ENCODE results near the gene MED26.
A peak's percentile ranks its signal among the peaks of the same experiment; 100 is the strongest.

Gene MED26

GRCh38 chr19:16531380-16531669 lies 96.7 kb downstream of the MED26 start:
- no peak for DNase-seq

DNA sequence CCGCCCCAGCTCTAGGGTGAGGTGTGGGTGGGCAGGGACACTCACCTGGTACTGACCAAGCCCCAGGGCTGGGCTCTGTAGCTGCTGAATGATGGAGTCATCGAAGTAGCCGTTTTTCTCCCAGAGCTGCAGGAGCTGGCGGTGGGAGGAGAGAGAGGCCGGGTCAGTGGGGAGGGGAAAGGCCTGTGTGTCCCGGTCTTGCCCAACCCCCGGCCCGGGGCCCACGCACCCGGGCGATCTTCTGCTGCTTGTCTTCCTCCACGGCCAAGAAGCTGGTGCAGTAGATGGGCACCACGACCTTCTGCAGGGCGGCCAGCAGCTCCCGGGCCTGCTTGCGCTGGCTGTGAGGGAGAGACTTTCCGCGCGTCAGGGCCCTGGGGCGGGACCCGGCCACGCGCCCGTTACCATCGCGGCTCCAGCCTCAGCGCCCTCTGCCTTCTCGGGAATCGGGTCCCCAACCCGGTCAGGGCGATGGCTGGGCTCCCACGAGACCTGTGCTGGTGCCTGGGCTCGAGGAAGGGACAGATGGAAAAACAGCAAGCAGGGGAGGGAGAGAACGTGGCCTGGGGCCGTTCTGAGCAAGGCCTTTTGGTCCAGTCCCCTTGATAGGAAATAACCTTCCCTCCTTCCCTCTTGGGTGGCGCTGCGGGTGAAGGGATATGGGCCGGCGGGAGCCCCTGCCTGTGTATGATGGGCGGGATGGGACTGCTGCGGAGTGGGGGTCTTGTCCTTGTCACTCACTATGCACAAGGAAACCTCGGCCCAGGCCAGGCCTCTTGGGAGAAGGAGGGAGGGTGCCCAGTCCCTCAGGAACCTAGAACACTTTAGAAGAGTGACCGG lies 97.2 kb downstream of the MED26 start:
- DNase-seq: no peak

- DNase-seq: no peak
These were observed 98.4 kb downstream of the MED26 start for GRCh38 chr19:16529466-16530144.

DNA sequence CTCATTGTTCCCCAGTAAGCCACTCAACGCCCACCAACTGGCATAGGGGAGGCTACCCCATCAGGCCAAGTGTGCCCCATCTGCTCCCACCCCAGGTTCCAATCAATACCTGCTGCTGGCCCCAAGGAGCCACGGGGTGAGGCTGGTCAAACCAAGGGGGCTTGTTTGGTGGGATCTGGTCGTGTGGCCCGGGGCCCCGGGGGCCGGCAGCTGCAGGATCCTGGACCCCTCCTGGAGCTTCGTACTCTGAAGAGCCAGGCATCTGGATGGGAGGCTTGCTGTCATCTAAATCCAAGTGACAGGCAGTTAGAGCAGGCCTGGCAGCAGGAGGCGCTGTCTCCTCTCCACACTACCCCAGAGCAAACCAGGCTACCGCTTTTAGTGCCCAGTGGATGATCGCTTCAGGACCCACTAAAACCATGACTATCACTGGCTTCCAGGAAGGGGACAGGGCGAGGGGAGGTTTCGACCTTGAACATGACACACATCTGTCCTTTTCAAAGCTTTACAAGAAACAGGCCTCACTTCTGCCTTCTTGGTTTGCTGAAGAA lies 100.0 kb downstream of the MED26 start:
- peak; percentile 35 to 39 for DNase-seq

- DNase-seq: no peak
These were observed 100.6 kb downstream of the MED26 start for GRCh38 chr19:16527334-16527935.

DNA sequence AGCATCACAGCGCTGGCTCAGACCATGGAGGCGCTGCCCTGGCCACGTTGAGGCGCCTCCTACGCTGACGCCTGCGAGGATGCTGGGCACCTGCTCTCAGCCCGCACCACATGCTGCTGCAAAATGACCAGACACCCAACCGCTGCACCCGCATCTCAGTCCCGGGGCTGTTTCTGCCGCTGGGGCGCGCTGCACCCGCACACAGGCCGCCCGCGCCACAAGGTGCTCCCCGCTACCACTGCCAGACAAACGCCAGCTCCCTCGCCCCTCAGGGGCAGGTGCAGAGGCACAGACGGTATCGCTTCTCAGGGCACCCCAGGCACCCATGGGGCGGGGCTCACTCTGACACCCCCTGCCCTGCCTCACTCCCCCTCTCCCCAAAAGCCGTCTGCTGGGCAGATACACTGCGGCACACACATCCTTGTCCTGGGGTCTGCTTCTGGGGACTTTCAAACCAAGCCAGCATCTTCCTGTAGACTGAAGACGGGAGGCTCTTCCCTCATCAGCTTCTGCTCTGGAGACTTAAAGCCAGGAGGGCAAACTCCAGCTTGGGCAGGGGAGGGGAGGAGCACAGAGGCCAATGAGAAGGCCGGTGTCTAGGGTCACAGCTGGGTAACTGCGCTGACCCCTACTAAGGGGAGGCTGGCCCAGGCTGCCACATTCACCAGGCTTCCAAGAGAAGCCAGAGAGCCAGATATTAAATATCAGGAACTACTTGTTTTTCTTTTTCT lies 102.1 kb downstream of the MED26 start:
- DNase-seq: no peak

GRCh38 chr19:16524991-16525734 lies 102.8 kb downstream of the MED26 start:
- no peak for DNase-seq
